ENCODE results near the gene CACNA1C.

The CACNA1C gene

GRCh38 chr12:2353281-2353680, 300.5 kb downstream of the CACNA1C start:
- no peak for TF ChIP-seq CTCF (IDR thresholded peaks at IDR 0.05; ENCODE audit: poor library complexity, severe bottlenecking)
- no peaks in the 10 kb centered on the region for H3K9me3 ChIP-seq (ENCODE audit: severe bottlenecking)
- H3K27ac ChIP-seq (ENCODE audit: poor library complexity, severe bottlenecking): no peak overlapping the region
- DNase-seq (ENCODE audit: low spot score) (no peak), ATAC-seq (ENCODE audit: low read depth) (no peak)
- H3K4me1 ChIP-seq (ENCODE audit: insufficient read depth, poor library complexity, severe bottlenecking): no peaks in the 10 kb centered on the region
- peaks cover 15% of the 10 kb centered on the region for H3K27me3 ChIP-seq (ENCODE audit: insufficient read depth, poor library complexity, severe bottlenecking)
- H3K4me3 ChIP-seq (ENCODE audit: severe bottlenecking): no peak overlapping the region
- H3K36me3 ChIP-seq (ENCODE audit: low read depth): no peaks in the 10 kb centered on the region

GRCh38 chr12:2353691-2354090, 300.9 kb downstream of the CACNA1C start:
- no peak overlapping the region for H3K27ac ChIP-seq (ENCODE audit: poor library complexity, severe bottlenecking)
- no peaks in the 10 kb centered on the region for H3K9me3 ChIP-seq (ENCODE audit: severe bottlenecking)
- H3K27me3 ChIP-seq (ENCODE audit: insufficient read depth, poor library complexity, severe bottlenecking): peaks cover 15% of the 10 kb centered on the region
- H3K4me3 ChIP-seq (ENCODE audit: severe bottlenecking): no peak overlapping the region
- no peak for ATAC-seq (ENCODE audit: low read depth)
- no peak for TF ChIP-seq CTCF (IDR thresholded peaks at IDR 0.05; ENCODE audit: poor library complexity, severe bottlenecking)
- DNase-seq (ENCODE audit: low spot score): no peak
- no peaks in the 10 kb centered on the region for H3K36me3 ChIP-seq (ENCODE audit: low read depth)
- no peaks in the 10 kb centered on the region for H3K4me1 ChIP-seq (ENCODE audit: insufficient read depth, poor library complexity, severe bottlenecking)

GRCh38 chr12:2354151-2354991, 301.6 kb downstream of the CACNA1C start:
- H3K9me3 ChIP-seq (ENCODE audit: severe bottlenecking): no peaks in the 10 kb centered on the region
- peaks cover 15% of the 10 kb centered on the region for H3K27me3 ChIP-seq (ENCODE audit: insufficient read depth, poor library complexity, severe bottlenecking)
- no peak for DNase-seq (ENCODE audit: low spot score)

GRCh38 chr12:2355198-2355597, 302.4 kb downstream of the CACNA1C start:
- Histone ChIP-seq H3K4me1 (ENCODE audit: insufficient read depth, poor library complexity, severe bottlenecking) (no peaks in the 10 kb centered on the region), H3K27me3 (ENCODE audit: insufficient read depth, poor library complexity, severe bottlenecking) (peaks cover 15% of the 10 kb centered on the region)

More at GRCh38 chr12:2354151-2354991, 301.6 kb downstream of the CACNA1C start:
- Histone ChIP-seq H3K4me1 (ENCODE audit: insufficient read depth, poor library complexity, severe bottlenecking) (no peaks in the 10 kb centered on the region), H3K27ac (ENCODE audit: poor library complexity, severe bottlenecking) (no peak overlapping the region), H3K4me3 (ENCODE audit: severe bottlenecking) (no peak overlapping the region), H3K36me3 (ENCODE audit: low read depth) (no peaks in the 10 kb centered on the region)
- no peak for TF ChIP-seq CTCF (IDR thresholded peaks at IDR 0.05; ENCODE audit: poor library complexity, severe bottlenecking)
- no peak for ATAC-seq (ENCODE audit: low read depth)

More at GRCh38 chr12:2355198-2355597, 302.4 kb downstream of the CACNA1C start:
- Histone ChIP-seq H3K27ac (ENCODE audit: poor library complexity, severe bottlenecking) (no peak overlapping the region), H3K9me3 (ENCODE audit: severe bottlenecking) (no peaks in the 10 kb centered on the region), H3K36me3 (ENCODE audit: low read depth) (no peaks in the 10 kb centered on the region), H3K4me3 (ENCODE audit: severe bottlenecking) (no peak overlapping the region)
- no peak for ATAC-seq (ENCODE audit: low read depth)
- DNase-seq (ENCODE audit: low spot score): no peak
- TF ChIP-seq CTCF (IDR thresholded peaks at IDR 0.05; ENCODE audit: poor library complexity, severe bottlenecking): no peak

Data from RWPE2 (cell line).